HG03175 (cell line): ENCODE results near the gene BAAT.
"Not testable (repeated sequence)": the region's sequence is repeated elsewhere in the genome, so short reads cannot be mapped to it uniquely, and the experiment has no call there.

Source experiments
- ATAC-seq: cut with Tn5 transposase; IDR thresholded peaks from one replicate; pipeline ENCODE4 v1.9.1; 2021; ENCODE audit warnings: mild to moderate bottlenecking, moderate library complexity; ENCODE audit not compliant: unreplicated experiment

Gene BAAT

DNA sequence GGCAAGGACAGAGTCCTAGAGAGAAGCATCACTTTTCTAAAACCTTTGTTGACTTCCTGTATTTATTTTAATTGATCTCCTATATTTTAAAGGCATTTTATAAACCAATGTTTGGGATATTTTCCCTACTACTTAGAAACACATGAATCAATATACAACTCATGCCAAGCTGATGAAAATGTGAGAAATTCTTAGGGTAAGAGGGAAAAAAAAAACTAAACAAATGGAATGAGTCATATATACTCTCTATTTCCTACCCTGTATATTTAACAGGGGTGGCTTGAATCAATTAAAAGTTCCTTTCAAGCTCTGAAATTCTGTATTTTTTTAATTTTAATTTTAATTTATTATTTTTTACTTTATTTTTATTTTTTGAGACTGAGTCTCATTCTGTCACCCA is 19.6 kb downstream of the BAAT start:
- ATAC-seq = no peak

DNA sequence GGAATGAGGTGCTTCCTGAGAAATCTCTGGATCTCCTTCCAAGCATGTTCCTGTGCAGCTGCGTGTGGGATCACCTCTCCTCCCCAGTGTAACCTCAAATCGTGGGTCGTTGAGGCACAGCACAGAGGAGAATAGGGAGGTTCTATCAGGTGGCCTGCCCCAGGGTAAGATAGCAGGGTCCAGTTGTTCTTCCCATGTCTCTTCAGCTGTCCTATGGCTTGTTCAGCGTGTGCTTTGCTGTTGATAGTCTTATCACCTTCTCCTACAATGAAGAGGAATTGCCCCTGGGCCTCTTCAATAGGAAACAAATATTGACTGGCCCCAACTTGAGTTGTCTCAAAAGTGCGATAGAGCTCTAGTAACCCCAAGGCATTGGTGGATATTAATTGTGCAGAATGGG is 22.4 kb downstream of the BAAT start:
- no peak for ATAC-seq

DNA sequence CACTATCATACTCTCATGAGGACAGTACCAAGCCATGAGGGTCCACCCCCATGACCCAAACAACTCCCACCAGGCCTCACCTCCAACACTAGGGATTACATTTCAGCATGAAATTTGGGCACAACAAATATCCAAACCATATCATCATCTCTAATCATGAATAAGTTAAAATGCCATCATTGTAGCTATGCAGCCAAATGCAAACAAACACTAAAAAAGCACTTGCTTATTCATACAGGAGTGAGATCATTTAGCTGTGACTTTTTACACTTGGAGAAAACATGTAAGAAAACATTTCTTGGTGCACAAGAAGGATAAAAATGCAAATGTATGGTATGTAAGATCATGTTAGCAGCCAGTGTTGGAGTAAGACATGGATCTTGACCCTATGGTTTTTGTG is 24.2 kb downstream of the BAAT start:
- ATAC-seq = no peak

DNA sequence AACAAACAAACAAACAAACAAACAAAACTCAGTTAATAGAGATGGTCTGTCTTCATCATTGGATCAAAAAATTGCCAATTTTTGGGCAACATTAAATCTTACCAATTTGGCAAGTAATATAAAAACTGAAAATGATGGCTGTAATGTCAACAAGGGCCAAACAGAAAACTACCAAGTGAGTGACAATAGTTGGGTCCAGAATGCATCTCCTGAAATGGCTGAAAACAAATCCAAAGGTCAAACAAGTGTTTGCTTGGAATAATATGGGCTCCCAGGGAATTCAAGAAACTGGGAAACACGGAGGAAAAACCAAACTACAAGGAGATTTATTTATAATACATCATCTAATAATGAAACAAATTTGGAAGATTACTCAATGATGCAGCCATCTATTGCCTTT is 25.1 kb downstream of the BAAT start:
- ATAC-seq = no peak

DNA sequence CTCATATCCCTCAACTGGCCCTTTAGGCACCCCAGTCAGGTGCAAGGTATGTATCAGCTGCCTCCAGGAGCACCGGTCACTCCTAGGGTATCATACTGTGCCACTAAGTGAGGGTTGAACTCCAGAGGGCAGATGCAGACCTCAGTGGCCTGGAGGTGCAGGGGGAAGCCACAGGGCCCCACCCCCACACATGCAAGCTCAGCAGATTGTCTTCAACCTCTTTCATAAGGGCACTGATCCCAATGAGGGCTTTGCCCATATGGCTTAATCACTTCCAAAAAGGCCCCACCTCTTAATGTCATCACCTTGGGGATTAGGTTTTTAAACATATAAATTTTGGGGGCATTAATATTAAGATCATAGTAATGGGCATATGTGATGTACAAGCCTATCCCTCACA is 28.2 kb downstream of the BAAT start:
- ATAC-seq = no peak

DNA sequence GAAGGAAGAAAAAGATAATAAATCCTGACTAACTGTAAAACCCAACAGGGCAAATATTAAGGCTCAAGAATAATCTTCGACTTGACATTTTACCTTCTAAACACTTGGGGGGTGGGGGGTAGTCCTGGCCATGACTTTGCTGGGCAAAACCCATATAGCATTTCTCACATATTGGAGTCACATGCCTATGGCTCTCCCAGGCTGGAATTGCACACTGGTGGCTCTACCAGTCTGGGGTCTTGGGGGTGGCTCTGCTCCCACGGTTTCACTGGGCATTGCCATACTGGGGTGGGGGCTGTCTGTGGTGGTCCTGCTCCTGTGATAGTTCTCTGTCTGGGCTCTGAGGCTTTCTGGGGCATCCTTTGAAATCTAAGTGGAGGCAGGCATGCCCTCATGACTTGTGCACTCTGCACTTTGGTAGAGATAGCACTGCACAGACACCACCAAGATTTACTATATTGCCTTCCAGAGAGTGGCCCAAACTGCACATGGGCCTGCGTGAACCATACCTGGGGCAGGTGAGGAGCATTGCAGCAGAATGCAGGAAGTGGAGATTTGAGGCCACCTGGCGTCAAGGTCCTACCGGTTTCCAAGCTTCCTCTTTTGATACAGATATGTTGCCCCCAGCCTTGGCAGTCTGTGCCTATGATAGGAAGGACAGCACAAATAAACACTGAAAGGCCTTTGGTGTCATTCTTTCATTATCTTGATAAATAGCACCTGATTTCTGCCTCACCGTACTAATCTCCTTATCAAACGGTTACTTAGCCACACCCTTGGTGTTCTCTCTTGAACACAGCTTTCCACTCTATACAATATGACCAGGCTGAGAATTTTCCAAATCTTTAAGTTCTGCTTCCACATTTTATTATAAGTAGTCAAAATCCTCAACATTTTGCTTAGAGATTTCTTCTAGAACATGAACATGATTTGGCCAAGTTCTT is 29.8 kb downstream of the BAAT start:
- no peak for ATAC-seq

DNA sequence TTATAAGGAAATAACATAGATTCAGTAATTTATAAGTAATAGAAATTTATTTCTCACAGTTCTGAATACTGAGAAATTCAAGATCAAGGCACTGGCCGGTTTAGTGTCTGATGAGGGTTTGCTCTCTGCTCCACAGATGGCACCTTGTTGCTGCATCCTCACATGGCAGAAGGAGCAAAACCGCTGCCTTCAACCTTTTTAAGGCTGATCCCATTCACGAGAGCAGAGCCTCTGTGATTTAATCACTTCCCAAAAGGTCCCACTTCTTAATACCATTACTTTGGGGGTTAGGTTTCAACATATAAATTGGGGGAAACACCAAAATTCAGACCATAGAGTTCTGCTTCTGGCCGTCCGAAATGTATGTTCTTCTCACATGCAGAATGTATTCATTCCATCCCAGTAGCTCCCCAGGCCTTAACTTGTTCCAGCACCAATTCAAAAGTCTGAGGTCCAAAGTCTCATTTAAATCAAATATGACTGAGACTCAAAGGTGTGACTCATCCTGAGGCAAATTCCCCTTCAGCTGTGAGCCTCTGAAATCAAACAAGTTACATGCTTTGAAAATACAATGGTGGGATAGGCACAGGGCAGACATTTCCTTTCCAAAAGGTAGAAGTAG is 30.6 kb downstream of the BAAT start:
- ATAC-seq = no peak

DNA sequence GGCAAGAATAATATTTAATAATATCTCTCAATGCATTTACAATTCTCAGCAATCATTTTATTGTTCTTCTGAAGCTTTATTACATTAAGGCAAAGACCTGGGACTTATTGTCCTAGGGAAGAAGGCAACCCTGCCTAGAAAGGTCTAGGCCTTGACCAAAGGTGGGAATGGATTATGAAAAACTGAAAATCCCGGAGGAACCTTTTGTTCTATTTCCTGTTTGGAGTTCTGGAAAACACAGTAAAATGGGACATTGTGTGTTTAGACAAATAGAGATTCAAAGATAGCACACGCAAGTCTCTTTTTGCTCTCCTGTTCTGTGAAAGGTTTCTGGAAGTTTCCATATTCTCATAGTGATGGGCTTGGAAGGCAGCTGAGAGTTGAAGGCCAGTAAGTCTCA is 31.1 kb downstream of the BAAT start:
- no peak for ATAC-seq

DNA sequence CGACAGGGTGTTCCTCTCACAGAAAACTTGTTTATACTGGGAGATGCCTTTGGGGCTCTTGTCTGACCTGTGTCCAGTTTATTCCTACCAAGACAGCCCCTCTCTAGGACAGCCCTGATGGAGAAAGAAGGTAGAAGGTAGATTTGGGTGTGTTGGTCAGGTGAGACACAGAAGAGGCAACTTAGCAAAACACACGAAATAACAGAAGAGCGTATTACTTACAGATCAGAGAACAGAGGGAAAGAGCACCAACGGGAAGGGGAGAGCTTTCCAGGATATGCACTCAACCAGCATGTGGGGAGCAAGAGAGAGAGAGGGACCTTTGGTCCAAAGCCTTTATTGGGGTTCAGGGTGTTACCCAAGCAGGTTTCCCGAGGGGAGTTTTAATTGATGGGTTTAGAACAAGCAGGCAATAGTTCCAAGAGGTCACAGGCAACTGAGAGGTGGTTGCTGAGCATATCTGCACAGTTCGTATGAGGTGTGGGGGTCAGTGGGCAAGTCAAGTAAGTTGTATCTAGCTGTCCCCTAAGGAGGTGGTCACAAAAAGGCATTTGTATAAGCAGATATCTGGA is 31.8 kb downstream of the BAAT start:
- ATAC-seq = no peak

DNA sequence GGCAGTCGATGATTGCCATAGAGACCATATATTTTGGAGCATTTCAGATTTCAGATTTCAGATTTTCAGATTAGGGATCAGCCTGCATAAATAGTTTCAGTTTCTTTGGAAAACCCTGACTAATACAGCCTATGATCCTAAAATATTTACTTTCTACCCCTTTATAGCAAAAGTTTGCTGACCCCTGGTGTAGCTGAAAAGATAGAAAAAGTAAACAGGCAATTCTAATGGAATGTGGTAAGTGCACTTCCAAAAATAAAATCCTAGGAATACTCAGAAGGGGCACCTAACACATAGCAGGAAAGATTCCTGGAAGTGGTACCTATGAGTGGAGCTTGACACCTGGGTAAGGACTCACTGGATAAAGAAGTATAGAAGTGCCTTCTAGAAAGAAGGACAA is 34.5 kb downstream of the BAAT start:
- ATAC-seq = no peak

DNA sequence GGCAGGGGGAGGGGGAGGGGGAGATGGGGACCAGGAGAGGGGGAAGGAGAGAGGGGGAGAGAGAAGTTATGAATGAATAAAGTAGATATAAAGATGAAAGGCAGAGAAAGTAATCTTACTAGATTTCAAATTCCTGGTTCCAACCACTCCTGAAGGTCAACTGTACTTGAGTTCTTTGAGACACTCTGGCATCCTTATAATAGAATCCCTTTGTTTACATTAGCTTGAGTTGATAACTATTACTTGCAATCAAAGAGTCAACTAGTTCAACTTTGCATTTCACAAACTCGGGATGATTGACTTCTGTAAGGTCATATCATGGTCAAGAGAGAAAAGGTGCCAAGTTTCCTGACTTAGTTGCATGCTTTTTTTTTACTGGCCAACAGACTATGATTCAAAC is 42.2 kb downstream of the BAAT start:
- no peak for ATAC-seq

DNA sequence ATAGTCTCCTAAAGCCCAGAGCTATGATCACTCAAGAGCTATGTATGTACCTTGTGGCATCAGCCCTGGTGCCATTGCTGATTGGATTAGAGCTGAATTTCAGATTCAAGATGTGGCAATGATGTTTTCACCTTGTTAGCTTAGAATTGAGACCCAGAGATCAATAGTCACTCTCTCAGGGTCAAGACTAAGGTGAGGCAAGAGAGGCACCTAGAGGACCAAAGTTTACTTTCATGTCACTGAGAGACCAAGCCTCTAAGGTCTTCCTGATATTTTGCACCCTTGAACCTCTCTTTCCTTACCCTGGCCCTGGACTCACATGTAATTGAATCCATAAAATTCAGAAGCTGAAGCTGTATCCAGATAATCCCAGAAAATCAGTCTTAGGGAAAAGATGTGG is 42.8 kb downstream of the BAAT start:
- ATAC-seq = no peak

DNA sequence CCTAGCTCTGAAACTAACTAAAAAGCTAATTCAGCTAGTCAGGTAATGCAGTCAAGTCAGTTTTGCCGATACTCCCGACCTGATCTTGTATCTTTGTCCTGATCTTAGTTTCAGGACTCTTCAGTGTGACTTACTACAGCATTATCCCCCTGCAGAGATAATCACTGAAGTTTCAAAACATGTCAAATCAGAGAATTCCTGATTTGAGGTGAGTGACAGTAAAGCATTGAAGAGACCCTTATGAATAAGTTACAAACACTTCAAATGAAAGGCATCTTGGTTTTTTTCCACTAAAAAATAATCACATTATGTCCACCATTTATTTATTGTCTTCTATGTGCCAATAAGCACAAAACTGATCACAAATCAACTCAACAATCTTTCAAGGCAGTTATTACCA is 47.6 kb downstream of the BAAT start:
- ATAC-seq = no peak

DNA sequence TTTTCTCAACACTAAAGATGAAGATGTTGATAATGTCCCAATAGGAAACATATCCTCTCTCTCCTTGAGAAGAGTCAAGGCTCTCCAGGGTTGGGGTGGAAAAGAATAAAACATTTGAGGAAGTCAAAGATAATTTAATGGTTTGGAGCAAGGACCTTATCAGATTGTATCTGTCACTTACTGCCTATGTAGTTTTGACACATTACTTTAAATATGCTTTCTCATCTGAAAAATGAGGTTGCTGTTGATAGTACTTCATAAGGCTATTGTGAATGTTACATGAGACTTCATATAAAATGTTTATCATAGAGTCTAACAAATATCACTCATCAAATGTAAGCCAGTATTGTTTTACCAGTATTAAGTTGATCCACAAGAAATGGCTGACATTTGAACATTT is 48.7 kb downstream of the BAAT start:
- no peak for ATAC-seq

DNA sequence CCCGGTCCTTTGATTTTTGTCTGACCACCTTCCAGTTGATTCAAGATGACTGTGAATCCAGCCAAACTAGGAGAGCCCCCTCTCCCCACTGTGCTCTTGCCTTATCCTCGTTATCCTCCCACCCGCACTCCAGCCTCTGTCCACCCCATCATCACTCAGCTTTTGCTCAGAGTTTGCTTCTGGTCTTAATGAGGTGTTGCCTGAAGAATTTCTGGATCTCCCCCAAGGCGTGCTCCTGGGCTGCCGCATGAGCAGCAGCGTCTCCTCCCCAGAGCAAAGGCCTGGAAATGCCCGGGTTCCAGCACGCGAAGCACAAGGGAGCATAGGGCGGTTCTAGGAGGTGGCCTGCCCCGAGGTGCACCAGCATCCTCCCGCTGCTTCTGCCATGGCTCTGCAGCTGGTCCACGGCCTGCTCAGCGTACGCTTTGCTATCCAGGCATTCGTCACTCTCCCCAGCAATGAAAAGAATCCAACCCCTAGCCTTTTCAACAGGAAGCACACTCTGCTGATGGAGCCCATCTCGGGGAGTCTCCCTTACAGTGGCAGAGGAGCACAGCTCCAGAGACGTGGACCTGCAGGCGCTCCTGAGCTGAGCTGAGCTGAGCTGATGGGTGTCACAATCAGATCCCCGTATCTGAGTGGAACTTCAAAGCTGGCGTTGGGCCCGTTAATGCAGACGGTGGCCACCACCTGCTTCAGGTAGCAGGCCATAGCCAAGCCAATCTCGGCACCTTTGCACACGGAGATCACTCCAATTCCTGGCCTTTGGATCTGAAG is 50.7 kb downstream of the BAAT start:
- no peak for ATAC-seq

DNA sequence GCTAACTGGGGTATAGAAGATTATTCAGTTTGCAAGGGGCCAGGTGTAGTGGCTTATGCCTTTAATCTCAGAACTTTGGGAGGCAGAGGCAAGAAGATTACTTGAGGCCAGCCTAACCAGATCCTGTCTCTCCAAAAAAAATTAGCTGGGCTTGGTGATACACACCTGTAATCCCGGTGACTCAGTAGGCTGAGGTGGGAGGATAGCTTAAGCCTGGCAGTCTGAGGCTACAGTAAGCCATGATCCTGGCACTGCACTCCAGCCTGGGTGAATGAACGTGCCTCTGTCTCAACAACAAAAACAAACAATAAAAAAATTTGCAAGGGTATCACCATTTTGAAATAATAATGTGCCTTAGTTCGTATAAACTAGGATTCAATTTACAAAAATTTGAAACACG is 51.3 kb downstream of the BAAT start:
- ATAC-seq = no peak

DNA sequence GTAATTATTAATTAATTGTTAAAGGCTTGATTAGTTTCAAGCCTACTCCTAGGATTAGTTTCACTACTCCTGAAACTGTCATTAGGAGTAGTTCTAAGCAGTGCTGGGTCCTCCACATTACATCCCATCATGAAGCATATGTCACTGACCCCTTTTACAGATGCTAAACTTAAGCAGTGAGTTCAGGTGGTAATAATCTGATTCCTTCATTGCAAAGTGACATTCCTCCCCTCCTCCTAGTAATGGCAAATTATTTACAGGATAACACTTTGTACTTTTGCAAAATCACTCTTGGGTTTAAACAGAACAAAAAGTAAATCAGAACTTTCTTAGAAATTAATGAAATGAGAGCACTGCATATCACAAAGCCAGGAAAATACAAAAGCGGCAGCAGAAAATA is 52.4 kb downstream of the BAAT start:
- no peak for ATAC-seq

DNA sequence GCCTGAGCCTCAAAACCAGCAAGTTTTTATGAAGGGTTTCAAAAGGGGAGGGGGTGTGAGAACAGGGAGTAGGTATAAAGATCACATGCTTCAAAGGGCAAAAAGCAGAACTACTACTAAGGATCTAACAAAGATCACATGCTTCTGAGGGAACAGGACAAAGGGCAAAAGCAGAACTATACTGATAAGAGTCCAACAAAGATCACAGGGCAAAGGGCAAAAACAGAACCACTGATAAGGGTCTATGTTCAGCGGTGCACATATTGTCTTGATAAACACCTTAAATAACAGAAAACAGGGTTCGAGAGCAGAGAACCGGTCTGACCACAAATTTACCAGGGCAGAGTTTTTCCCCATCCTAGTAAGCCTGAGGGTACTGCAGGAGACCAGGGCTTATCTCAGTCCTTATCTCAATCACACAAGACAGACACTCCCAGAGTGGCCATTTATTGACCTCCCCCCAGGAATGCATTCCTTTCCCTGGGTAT is 57.3 kb downstream of the BAAT start:
- ATAC-seq = not testable (repeated sequence)

DNA sequence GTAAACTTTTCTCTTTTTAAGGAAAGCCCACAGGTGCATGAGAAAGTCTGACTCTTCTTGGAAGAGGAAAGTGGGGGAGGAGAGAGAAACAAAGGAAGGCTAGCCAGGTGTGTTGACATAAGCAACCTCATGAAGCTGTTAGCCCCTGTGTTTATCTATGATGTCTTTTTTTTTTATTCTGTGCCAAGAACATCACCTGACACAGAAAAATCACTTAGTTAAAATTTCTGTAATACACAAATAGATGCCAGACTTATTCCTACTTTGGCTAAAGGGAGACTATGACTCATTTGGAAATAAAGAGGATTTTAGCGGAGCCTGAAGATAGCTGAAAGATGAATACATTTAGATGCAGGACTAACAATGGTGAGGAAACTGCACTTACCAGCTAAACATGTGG is 58.3 kb downstream of the BAAT start:
- no peak for ATAC-seq

DNA sequence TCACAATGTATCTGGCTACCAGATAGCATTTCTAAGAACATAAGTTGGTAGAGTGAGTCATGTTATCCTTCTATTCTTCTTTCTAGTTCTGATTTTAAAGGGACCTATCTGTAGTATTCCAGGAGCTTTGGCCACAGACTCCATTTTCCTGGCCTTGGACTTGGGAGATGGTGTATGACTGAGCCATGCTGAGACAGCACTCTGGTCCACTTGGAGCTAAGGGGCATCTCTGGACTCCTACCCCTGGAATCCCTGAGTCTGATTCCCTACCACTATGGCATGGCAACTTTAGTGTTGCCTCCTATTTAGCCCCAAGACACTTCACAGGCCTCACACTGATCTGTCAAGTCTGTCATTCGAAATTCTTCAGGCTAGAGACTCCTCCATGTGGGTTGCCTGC is 58.8 kb downstream of the BAAT start:
- ATAC-seq = no peak

DNA sequence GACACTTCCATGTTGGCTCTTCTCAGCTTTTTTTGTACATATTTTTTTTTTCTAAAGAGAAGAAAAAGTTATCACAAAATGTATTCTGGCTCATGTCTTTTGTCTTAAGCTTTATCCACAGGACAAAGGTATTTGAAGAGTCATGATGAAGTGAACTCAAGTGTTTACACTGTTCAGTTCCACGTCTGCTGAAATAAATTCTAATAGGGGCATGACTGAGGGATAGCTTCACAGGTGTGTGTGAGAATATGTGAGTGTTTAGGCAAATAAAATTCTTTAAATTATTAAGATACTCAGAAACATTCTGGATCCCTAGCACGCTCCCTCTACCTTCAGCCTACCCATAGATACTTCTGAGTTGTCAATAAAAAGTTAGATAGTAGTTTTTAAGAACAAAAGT is 59.8 kb downstream of the BAAT start:
- no peak for ATAC-seq
